Measurements from ENCODE around the gene ADCY5.
A peak's percentile ranks its signal among the peaks of the same experiment; 100 is the strongest.

The ADCY5 gene

DNA sequence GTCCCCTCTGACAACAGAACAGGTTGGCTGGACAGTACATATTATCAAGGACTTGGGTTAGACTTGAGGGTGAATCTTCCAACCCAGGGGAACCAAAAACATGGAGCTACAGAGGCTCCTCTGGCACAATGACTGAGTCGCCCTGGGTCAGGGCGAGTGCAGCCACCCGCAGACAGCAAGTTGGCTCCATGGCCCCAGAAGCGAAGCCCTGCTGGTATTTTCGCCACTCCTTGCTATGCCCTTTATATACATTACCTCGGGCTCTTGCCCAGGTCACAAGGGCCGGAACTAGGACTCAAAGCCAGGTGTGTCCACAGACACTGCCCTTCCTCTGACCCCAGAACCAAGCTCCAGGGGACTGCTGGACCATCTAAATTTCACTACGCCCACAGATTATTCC is 64.6 kb downstream of the ADCY5 start:
- DNase-seq: no peak

DNA sequence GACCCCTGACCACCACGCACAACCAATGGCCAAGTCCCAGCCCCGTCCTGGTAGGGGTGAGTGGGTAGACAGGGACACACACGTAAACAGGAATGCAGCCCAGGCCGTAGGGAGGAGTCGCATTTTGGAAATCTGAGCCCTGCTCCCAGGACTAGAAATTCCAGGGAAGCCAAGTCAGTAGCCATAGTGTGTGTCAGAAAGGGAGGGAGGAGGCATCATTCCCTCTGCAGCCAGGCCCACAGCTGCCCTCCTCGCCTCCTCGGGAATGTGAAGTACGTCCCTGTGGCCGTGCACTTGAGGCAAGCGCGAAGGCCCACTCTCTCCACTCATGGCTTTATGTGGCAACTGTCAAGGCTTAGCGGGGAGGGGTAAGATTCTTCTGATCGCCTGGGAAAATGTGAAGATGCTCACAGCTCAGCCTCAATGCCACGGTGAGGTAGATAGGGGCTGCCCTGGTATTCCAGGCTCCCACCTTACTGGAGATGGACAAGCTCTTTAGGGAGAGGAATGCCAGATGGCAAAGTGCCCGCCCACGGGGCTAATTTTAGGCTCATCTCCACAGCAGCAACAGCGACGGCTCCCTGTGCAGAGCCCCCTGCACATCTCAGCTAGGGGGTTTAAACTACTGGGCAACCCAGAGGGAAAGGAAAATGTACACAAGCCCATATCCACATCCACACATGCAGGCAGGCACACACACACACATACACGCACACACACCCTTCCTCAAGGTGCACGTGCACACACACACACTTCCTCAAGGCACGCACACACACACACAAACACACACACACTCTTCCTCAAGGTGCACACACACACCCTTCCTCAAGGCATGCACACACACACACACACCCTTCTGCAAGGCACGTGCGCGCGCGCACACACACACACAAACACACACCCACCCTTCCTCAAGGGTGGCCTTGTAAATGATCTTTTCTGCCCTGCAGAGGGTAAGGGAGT is 65.5 kb downstream of the ADCY5 start:
- no peak for DNase-seq

DNA sequence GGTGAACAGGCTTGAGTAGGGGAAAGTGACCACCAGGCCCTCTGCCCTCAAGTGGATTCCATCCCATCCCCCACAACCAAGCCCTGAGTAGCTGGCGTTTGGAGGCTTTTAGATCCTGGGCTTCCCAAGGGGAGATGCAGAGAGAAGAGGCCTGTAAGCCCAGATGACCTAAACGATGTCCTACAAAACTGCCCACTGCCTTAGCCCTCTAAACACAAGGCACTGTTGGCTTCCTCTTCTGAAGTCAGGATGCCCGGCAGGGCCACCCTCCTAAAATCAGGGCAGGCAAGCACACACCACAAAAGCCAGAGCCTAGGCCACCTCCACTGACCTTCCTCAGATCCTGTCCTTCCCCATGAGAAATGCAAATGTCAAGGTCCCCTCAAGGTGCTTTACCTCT is 68.6 kb downstream of the ADCY5 start:
- DNase-seq: no peak

DNA sequence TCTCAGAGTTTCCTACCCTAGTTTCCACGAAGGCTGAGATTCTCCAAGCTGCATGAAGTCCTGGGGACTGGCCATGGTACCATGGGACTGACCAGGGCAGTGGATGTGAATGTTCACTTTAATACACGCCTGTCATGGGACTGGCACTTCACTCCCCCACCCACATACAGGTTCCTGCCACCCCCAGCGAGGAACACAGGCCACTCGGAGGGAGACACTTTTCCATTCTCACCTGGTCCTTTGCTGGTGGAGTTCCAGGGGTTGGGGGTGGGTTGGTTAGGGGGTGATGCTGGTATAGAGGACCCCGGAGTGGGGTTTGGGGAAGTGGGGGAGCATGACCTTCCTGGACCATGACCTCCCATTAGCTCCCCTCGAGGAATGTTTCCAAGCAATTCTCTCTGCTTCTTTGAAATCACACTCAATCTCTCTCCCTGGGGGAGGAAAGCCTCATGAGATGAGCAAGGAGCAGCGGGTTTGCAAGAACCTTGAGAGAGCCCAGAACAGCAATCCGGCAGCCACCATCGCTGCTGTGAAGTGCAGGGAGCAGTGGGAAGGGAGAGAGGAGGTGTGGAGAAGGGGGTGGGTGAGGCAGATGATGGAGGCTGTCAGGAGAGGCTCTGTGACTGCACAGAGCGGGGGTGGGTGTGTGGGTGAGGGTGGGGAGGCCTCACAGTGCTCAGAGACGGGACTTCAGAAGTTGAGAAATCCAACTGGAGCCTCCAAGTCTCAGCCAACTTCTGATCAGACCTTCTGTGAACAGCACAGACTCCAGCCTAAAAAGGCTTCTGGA is 69.7 kb downstream of the ADCY5 start:
- DNase-seq: no peak

DNA sequence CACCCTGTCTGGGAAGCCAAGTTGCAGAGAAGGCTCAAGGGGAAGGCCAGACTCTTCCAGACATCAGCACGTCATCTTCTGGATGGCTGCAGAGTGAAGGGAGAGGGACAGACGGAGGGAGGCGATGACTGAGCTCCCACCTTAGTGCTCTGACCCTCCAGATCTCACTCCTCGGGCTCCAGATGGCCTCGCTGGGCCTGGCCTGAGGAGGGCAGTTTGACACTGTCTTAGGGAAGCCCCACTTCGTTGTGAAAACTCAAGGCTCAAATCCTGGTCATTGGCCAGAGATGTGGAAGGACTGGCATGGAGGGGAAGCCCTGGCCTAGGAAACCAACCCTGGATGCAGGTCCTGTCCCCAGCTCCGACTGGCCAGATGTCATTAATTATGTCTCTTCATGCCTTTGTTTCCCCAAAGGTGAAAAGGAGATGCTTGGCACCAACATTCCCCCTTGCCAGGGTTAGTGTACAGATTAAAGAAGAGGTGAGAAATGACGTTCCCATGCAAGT is 70.4 kb downstream of the ADCY5 start:
- DNase-seq: no peak

DNA sequence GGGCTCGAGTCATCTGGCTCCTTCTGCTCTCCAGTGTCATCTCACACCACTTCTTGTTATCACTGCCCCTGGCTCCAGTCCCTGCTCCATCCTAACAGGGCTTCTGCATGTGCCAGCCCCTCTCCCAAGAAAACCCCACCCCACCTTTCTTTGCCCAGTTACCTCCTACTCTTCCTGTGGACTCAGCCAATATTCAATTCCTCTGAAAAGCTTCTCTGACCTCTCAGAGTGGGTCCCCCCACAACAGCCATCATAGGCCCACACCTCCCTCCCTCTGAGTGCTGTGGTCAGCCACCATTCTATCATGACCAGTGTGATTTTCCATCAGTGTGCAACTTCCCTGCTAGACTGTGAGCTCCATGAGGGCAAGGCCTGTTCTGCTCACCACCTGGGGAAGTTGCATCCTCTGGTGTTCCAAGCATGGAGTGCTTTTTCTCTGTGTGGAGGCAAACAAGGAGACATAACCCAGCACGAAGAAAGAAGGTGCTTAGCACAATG is 71.6 kb downstream of the ADCY5 start:
- no peak for DNase-seq

DNA sequence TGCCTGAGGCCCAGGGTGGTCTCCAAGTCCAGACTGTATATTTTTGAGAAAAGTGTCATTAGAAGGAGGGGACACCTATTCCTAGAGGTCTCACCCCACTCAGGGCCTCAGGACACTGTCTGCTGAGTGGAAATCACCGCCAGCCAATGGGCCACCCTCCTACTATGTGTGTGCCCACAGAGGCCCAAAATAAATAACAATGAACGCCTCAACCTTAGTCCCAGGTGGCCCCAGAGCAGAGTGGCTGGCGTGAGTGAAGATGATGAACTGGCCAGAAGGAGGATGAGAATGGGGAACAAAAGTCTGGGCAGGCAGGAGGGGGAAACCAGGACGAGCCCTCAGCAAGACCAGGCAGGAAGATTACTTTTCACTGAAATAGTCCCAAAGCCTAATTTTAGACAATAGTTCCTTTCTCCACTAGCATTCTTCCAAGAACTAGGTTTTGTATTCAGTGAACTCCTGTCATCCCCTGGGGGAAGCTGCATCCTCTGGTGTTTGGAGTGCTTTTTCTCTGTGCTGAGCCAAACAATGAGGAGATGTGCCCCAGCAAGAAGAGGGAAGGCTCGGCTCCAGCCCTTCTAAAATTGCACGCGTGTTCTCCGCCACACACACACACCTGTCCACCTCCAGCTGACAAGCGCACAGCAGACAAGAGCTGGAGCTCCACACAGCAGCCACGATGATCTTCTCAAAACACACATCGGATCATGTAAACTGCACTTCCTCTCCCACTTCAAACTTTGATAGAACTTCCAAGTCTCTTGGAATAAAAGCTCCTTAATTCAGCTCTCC is 72.2 kb downstream of the ADCY5 start:
- no peak for DNase-seq

DNA sequence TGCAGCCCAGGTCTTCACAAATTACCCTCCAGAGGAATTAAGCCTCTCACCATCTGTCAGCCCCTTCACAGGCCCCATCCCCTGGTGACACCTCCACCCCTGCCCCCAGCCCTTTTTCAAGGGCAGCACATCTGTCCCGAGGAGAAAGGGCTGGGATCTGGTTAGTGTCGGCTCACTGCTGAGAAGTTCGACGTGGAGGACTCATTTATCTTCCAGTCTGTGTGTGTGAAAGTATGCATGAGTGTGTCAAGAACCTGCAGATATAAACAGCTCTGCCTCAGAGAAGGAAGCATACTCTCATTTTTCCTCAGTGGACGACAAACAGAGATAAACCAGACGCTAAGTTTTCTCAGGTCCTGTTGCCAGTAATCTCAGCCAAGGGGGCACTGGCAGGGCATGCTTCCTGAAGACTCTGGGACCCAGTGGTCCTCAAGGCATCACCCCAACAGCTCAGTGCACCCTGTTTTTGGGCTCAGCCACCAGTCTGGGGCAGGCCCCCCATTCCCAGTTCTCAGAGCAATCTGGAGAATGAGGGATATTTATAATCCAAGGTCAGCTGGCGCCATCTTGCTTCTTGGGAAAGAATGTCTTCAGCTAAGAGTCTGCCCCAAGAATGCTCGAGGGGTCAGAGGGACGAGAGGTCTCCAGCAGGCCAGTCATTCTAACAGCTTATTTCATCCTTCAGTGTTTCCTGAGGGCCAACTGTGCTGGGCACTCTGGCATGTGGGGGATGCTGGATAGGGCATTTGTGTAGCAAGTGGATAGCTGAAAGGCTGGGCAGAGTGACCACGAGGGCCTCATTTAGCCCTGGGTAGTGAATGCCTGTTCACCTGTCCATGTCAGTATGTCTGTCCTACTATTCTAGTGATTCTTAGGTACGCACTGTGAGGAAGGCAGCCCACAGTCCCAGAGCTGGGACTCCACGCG is 73.6 kb downstream of the ADCY5 start:
- no peak for DNase-seq

DNA sequence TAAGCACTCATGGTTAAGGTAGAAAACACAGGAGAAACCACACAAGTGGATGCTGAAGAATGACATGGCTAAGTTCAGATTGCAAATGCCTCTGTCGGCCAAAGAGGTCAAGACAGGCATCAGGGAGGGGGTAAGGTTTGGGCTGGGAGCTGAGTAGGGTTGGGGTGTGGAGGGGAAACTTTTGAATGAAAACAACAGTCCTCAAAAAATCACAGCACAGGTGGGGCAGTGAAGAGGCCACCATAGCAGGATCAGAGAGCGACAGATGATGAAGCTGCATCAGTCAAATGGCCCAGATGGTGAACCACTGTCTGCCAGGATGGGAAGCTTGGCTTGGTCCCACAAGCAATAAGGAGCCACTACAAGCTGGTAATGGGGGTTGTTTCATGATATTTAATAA is 74.9 kb downstream of the ADCY5 start:
- peak; percentile 89 for DNase-seq

DNA sequence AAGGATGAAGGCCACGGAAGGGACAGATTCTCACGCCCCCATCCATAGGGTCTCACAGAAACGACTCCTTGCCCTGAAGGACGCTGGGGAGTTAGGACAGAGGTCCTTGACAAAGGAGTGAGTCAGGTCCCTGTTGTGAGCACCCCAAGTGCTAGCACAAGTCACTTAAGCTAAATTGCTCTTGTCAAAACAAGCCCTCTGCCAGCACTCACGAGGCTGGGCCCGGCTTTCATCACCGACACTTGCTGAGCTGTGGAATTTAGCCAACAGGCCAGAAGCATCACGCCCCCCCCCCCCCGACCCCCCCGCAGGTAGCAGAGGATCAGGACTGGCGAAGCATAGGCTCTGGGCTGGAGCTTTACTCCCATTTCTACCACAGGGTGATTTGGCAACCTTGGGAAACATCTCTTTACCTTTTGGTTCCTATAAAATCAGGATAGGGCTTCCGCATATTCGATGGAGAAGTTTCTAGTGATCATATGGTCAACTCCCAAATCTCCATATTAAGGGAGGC is 75.4 kb downstream of the ADCY5 start:
- peak; percentile 82 for DNase-seq

DNA sequence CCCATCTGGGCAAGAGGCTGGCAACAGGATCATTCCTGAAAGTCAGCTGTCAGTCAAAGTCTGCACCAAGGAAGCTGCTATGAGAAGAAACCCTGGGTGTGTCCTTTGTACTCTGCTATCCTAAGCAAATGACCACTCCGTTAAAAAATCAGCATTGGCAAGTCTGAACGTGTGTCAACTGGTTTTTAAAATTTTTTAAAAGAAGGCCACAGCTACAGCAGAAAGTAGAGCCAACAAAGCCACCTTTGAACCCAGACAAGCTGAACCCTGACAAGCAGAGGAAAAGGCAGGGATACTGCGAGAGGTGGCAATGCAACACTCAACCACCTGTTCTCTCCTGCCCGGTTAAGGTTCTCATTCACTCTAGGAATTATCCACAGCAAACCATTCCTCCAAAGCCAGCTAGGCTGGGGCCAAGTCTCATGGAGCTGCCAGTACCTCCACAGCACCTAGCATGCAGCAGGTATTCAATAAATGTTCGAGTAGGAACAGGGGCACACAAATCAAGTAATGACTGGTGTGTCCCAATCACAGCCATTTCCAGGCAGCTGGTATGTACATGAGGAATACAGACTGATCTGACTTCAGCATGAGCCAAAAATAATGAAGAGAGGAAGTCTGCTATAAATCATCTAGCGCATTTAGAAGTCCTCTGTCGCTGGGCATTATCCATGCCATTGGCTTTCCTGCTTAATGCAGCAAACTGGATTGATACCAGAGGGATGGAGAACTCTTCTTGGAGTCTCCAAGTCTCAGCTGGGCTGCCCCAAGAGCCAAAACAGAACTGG is 76.0 kb downstream of the ADCY5 start:
- peak; percentile 85 for DNase-seq

DNA sequence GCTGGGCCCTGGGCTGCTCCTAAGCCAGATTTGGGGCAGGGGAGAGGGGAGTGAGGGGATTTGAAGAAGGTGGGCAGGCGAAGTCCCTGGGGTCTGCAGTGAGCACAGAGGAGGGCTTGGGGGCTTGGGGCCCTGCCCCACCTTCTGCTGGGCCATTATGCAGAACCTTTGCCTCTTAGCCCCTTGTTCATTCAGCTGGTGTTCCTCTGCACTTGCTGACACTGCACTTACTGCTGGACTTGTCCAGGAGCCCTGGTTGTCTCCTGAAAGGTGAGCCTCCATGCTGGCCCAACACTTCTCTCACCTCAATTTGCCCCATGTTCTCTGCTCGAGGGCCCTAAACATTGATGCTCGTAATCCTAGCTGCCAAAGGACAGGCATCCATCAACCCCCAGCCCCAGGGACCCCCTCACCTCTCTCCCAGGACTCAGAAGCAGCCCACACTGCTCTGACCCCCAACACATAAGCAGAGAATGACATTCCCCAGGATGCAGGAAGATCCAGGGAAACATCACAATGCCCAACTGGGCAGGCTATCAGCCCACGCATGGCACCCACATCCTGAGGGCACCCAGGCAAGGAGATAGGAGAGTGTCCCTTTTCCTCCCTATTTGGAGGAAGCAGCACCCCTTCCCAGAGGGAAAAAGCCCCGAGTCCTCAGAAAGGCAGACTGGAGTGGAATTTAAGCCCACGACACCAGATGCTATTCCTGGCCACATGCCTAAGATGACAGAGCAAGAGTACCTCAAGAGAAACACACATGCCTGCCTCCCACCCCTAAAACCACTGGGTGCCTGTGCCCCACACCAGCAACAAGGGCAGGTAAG is 76.8 kb downstream of the ADCY5 start:
- no peak for DNase-seq

DNA sequence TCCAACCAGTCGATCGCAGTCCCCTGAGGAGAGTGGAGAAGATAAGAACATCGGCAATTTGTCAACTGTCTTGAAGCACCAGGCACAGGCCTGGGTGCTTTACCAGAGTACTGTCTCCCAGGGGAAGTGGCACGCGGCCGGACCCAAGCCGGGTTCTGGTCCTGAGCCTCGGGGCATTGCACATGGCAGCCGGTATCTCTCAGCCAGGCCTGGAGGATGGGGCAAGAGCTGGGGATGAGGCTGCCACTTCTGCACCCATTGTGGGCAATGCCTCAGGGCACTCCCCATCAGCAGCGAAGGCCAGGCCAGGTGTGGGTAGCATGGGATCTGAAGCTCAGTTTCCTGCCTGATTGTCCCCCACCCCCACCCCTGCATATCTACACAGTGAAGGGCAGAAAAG is 77.5 kb downstream of the ADCY5 start:
- no peak for DNase-seq

DNA sequence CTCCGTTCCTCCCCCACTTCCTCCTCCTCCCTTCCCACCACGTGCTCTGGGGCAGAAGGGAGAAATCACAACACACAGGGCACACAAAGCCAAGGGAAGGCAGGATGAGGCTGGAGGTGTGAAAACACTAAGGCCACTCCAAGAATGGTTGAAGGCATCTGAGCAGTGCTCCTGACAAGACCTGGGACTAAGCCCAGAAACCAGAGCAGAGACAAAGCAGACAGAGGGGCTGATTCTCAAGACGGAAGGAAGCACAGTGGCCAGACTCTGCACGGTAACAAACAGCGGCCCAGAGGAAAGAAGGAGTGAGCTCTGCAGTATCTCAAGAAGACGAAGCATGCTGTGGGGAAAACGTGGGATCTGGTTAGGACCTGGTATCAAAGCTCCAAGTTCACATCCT is 78.1 kb downstream of the ADCY5 start:
- no peak for DNase-seq

DNA sequence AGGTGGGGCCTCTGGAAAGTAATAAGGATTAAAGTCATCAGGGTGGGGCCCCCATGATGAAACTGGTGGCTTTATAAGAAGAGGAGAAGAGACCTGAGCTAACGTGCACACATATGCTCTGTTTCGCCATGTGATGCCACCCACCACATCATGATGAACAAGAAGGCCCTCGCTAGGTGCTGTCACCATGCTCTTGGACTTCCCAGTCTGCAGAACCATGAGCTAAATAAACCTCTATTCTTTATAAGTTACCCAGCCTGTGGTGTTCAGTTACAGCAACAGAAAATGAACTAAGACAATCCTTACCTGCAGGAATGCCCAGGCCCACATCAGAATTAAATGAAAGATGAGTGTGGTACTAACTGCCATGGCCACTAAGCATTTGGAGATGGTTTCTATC is 79.8 kb downstream of the ADCY5 start:
- DNase-seq: no peak

DNA sequence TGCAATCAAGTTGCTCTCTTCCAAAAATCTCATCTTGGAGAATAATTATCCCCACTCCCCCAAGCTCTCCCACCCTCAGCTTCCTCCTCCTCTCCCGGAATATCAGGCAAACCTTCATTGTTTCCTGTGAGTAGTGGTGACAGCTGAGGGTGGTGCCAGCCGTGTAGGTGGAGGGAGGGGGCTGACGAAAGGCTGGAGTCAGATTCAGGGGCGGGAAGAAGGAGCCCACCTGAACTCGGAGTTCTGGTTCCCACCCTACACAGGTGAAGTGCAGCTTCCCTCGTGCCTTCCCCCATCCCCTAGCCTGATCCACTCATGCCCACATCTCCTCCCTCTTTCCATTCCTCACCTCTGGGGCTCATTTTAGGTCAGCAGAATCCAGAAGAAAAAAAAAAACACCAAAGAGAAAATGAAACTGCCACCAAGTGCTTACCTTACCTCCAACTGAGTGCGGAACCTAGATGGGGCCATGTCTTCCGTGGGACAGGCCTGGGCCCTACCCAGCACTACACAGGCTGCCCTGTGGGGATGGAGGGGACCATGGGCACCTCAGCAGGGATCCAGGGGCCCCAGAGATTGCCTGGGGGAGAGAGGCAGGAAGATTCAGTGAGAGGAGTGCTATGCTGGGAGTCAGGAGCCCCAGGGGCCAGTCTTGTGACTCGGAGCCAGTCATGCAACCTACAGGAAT is 81.3 kb downstream of the ADCY5 start:
- no peak for DNase-seq

DNA sequence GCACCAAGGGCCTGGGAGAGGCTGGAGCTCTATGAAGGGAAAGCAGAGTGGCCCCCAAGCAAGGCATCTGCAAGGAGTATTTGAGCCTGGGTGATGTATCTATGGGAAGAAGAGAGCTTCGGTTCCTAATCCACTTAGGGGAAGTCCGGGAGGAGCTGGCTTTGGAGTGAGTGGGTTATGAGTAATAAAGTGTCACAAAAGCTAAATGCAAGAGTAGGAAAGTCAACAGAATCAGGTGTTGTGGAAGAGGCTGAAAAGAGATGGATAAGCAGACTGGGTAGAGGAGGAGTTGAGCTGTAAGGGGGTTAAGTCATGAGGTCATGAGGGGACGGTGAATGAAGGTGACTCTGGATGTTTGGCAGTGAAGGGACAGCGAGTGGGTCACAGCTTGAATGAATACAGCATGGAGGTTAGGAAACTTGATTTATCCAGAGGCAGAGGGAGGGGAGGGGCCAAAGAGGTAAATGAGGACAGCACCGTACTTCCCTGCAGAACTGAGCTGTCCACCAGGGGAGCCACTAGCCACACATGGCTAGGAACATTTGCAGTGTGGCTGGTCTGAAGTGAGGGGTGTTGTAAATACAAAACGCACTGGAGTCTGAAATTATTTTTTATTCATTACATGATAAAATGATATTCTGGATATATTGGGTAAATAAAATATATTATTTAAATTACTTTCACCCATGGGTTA is 83.3 kb downstream of the ADCY5 start:
- no peak for DNase-seq

DNA sequence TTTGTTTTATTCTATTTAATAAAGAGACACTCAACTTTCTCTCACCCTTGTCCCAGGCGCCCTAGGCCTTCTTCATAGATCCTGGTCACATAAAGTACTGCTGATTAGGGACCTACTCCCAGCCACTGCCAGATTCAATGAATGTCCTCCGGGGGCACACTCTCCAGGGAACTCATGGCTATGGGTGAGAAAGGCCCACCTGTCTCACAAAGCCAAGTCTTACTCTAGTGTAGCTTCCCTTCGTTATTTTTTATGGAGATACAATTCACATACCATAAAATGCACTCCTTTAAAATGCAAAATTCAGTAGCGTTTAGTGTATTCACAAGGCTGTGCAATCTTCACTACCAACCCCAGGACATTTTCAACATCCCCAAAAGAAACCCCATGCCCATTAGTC is 87.8 kb downstream of the ADCY5 start:
- DNase-seq: no peak
